OCI-LY3 (cell line): ENCODE data around the gene U2SURP.
"Not testable (repeated sequence)": the region's sequence is repeated elsewhere in the genome, so short reads cannot be mapped to it uniquely, and the experiment has no call there.

ENCODE experiments used
- H2AFZ ChIP-seq: fragments of 200-600, 300-600 bp; shearing (Covaris generic); 2 replicates; pipeline ENCODE4 v1.6.0; 2014; ENCODE audit warnings: antibody characterized with exemption, low read depth, low read length
- H3K27ac ChIP-seq: fragments of 200-600, 300-600 bp; sonication (generic); 2 replicates; pipeline ENCODE4 v1.5.1; 2014; ENCODE audit warnings: mild to moderate bottlenecking, low read length, moderate library complexity, mixed read lengths
- H3K27me3 ChIP-seq: fragments of 200-600, 300-600 bp; sonication (generic); 2 replicates; pipeline ENCODE4 v1.6.1; 2014; ENCODE audit warnings: low read depth, low read length, mixed read lengths
- H3K36me3 ChIP-seq: fragments of 200-600, 300-600 bp; sonication (generic); replicated peaks from 2 replicates; pipeline ENCODE3; 2014; ENCODE audit warnings: low read depth, low read length, mixed read lengths
- H3K4me1 ChIP-seq: fragments of 300-600, 200-600 bp; sonication (generic); 2 replicates; pipeline ENCODE4 v1.6.1; 2014; ENCODE audit warnings: low read length, mixed read lengths
- H3K4me2 ChIP-seq: fragments of 200-600, 300-600 bp; sonication (generic); 2 replicates; pipeline ENCODE4 v1.6.1; 2014; ENCODE audit warnings: low read length, mixed read lengths
- H3K4me3 ChIP-seq: fragments of 300-600, 200-600 bp; sonication (generic); 2 replicates; pipeline ENCODE4 v1.5.1; 2014; ENCODE audit warnings: antibody characterized with exemption, mild to moderate bottlenecking, low read length, moderate library complexity
- H3K79me2 ChIP-seq: fragments of 300-600, 200-600 bp; shearing (Covaris generic); 2 replicates; pipeline ENCODE4 v1.6.1; 2014; ENCODE audit warnings: mild to moderate bottlenecking, low read length, mixed read lengths
- H3K9ac ChIP-seq: fragments of 300-600, 200-600 bp; shearing (Covaris generic); 2 replicates; pipeline ENCODE4 v1.6.0; 2014; ENCODE audit warnings: mild to moderate bottlenecking, low read length, moderate library complexity
- H3K9me3 ChIP-seq: fragments of 200-600, 300-600 bp; shearing (Covaris generic); 2 replicates; pipeline ENCODE4 v1.6.1; 2014; ENCODE audit warnings: low read length, mixed read lengths; ENCODE audit not compliant: insufficient read depth
- H4K20me1 ChIP-seq: fragments of 200-600, 300-600 bp; sonication (generic); 2 replicates; pipeline ENCODE4 v1.6.1; 2016; ENCODE audit warnings: low read length, mixed read lengths; ENCODE audit not compliant: insufficient read depth
- EZH2phosphoT487 ChIP-seq: fragments of 200-600 bp; shearing (Covaris generic); IDR thresholded peaks from 2 replicates; pipeline ENCODE4 v1.6.1; 2018; ENCODE audit warnings: antibody characterized with exemption, mixed run types, low read depth
- TF ChIP-seq, protein P1 (sequence below): fragments of 200-600, 300-600 bp; sonication (generic); IDR thresholded peaks from 2 replicates; pipeline ENCODE4 v1.5.1; 2014; ENCODE audit warnings: antibody characterized with exemption, low read length, low read depth

Gene U2SURP

DNA sequence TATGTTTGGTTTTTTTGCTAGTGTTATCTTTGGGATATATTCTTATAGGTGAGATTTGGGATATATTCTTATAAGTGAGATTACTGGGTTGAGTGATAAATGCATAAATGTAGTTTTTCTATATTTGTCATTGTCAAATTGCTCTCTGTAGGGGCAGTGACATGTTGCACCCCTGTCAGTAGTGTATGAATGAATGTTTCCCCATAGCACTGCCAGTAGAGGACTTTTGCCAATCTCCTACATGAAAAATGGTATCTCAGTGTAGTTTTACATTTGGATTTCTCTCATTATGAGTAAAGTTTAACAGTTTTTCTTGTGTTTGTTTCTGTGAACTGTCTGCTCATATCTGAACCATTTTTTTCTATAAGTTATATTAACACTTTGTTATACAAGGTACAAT is 13.6 kb downstream of the U2SURP start:
- Histone ChIP-seq H2AFZ (no peak overlapping the region), H3K9ac (no peak overlapping the region), H4K20me1 (peaks cover 22% of the 10 kb centered on the region), H3K9me3 (no peaks in the 10 kb centered on the region), H3K27ac (no peak overlapping the region), H3K27me3 (no peaks in the 10 kb centered on the region), H3K79me2 (peaks cover 86% of the 10 kb centered on the region), H3K4me2 (no peak overlapping the region), H3K4me1 (peaks cover 9% of the 10 kb centered on the region; the same call in 1 of the 2 replicates), H3K36me3 (peaks cover 39% of the 10 kb centered on the region), H3K4me3 (no peak overlapping the region)
- TF ChIP-seq EZH2phosphoT487 = no peak
- TF ChIP-seq, protein P1, sequence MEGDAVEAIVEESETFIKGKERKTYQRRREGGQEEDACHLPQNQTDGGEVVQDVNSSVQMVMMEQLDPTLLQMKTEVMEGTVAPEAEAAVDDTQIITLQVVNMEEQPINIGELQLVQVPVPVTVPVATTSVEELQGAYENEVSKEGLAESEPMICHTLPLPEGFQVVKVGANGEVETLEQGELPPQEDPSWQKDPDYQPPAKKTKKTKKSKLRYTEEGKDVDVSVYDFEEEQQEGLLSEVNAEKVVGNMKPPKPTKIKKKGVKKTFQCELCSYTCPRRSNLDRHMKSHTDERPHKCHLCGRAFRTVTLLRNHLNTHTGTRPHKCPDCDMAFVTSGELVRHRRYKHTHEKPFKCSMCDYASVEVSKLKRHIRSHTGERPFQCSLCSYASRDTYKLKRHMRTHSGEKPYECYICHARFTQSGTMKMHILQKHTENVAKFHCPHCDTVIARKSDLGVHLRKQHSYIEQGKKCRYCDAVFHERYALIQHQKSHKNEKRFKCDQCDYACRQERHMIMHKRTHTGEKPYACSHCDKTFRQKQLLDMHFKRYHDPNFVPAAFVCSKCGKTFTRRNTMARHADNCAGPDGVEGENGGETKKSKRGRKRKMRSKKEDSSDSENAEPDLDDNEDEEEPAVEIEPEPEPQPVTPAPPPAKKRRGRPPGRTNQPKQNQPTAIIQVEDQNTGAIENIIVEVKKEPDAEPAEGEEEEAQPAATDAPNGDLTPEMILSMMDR = no peak

DNA sequence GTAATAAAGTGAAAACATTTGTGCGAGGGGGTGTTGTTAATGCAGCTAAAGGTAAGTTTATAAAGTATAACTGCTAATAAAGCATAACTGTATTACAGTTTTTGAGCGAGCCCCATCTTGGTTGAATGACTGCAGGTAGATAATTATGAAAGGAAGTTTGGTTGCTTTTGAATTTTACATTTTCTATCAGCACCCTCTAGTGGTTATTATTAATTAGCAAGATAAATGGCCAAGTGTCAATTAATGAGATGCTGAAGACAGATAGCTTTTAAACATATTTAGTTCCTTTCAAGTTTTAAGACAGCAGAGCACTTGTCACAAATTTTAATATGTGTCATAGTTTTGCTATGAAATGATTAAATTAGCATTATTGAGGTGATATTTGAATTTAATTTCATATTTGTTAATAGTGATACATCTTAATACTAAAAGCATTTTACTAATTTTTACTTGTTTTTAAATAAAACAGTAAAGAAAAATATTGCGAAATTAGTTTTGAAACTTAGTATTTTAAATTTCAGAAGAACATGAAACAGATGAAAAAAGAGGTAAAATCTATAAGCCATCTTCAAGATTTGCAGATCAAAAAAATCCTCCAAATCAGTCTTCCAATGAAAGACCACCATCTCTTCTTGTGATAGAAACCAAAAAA is 15.1 kb downstream of the U2SURP start:
- Histone ChIP-seq H3K4me2 (peak overlapping the region; percentile 8; the same call in 1 of the 2 replicates), H3K27me3 (no peaks in the 10 kb centered on the region), H3K4me3 (no peak overlapping the region), H3K36me3 (peaks cover 50% of the 10 kb centered on the region), H3K9ac (no peak overlapping the region), H3K27ac (no peak overlapping the region), H3K4me1 (peaks cover 4% of the 10 kb centered on the region; the same call in 1 of the 2 replicates), H2AFZ (no peak overlapping the region), H3K9me3 (no peaks in the 10 kb centered on the region), H4K20me1 (peaks cover 7% of the 10 kb centered on the region), H3K79me2 (peaks cover 74% of the 10 kb centered on the region)
- TF ChIP-seq, protein P1 = peak; percentile 69
- no peak for TF ChIP-seq EZH2phosphoT487

DNA sequence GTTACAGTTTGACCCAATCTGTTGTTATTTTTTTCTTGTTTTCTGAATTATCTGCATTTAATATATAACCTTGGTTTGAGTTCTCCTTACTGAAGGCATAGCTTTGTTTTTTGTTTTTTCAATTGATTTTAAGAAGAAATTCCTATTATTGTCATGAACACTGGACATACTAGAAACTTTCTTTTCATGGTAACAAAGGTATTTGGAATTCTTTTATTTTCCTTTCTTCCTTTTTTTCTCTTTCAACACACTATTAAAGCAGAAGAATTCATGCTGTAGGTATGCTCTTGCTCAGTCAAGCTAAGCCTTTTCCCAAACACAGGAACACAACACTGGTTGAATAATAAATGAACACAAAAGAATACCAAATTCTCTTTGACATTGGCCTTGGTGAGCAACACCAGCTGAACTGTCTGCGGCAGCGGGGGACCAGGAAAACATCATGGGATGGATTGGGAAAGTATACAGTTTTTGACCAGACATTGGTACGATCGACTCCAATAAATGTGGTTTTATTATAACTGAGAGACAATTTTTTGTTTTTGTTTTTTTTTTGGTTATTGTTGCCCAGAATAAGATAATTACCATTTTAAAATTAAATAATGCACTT is 23.1 kb downstream of the U2SURP start:
- Histone ChIP-seq H3K27me3 (no peaks in the 10 kb centered on the region), H3K79me2 (peaks cover 9% of the 10 kb centered on the region), H3K36me3 (peaks cover 89% of the 10 kb centered on the region), H3K4me3 (no peak overlapping the region), H3K4me2 (no peak overlapping the region), H2AFZ (no peak overlapping the region), H3K27ac (no peak overlapping the region), H3K9me3 (no peaks in the 10 kb centered on the region), H4K20me1 (no peaks in the 10 kb centered on the region; the same call in 1 of the 2 replicates), H3K4me1 (0 out of 2 replicates have a peak, but pooled peaks cover 2% of the 10 kb centered on the region), H3K9ac (no peak overlapping the region)
- TF ChIP-seq EZH2phosphoT487 = no peak
- TF ChIP-seq, protein P1 = no peak

DNA sequence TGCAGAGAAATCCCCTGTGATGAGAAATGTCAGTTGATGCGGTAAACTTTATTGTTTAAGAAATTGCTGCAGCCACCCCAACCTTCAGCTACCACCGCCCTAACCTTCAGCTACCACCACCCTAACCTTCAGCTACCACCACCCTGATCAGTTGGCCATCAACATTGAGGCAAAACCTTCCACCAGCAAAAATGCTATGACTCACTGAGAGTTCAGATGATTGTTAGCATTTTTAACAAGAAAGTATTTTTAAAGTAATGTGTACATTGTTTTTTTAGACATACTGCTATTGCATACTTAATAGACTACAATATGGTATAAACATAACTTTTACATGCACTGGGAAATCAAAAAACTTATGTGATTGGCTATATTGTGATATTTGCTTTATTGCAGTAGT is 30.0 kb downstream of the U2SURP start:
- H3K4me1 ChIP-seq = peaks cover 3% of the 10 kb centered on the region; the same call in 1 of the 2 replicates
- no peak overlapping the region for H3K4me2 ChIP-seq
- H3K4me3 ChIP-seq = no peak overlapping the region
- no peak overlapping the region for H2AFZ ChIP-seq
- H4K20me1 ChIP-seq = peaks cover 2% of the 10 kb centered on the region; the same call in 1 of the 2 replicates
- H3K9me3 ChIP-seq = no peaks in the 10 kb centered on the region
- TF ChIP-seq, protein P1 = no peak
- TF ChIP-seq EZH2phosphoT487 = no peak
- peaks cover 11% of the 10 kb centered on the region for H3K79me2 ChIP-seq
- no peak overlapping the region for H3K27ac ChIP-seq
- no peak overlapping the region for H3K9ac ChIP-seq
- peaks cover 68% of the 10 kb centered on the region for H3K36me3 ChIP-seq
- H3K27me3 ChIP-seq = no peaks in the 10 kb centered on the region

DNA sequence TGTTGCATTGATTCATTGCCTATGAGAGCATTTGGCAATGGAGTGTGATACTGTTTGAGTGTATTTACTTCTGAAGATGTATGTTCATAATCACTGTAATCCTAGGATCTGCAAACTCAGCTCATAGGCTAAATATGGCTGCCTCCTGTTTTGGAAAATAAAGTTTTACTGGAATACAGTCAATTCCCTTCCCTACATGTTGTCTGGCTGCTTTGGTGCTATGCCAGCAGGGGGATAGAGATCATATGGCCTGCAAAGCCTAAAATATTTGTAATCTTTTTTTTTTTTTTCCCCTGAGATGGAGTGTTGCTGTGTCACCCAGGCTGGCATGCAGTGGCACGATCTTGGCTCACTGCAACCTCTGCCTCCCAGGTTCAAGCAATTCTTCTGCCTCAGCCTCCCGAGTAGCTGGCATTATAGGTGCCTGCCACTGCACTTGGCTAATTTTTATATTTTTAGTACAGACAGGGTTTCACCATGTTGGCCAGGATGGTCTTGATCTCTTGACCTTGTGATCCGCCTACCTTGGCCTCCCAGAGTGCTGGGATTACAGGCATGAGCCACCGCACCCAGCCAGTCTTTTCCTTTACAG is 30.5 kb downstream of the U2SURP start:
- not testable (repeated sequence) for H3K4me3 ChIP-seq, H3K4me1 ChIP-seq, H3K27me3 ChIP-seq, H3K9me3 ChIP-seq, H3K9ac ChIP-seq, H3K27ac ChIP-seq, H4K20me1 ChIP-seq, H3K4me2 ChIP-seq, H2AFZ ChIP-seq, H3K79me2 ChIP-seq
- H3K36me3 ChIP-seq = peaks cover 68% of the 10 kb centered on the region
